Measurements from ENCODE around the gene CNDP2. TPM values are rescaled to one million over a fixed set of nuclear protein-coding genes. Genes with fewer than 3 reads are reported as not detected.
A peak's percentile ranks its signal among the peaks of the same experiment; 100 is the strongest.

Gene CNDP2
- total RNA-seq, 1 experiment from 2014 or later, result 310 TPM

DNA sequence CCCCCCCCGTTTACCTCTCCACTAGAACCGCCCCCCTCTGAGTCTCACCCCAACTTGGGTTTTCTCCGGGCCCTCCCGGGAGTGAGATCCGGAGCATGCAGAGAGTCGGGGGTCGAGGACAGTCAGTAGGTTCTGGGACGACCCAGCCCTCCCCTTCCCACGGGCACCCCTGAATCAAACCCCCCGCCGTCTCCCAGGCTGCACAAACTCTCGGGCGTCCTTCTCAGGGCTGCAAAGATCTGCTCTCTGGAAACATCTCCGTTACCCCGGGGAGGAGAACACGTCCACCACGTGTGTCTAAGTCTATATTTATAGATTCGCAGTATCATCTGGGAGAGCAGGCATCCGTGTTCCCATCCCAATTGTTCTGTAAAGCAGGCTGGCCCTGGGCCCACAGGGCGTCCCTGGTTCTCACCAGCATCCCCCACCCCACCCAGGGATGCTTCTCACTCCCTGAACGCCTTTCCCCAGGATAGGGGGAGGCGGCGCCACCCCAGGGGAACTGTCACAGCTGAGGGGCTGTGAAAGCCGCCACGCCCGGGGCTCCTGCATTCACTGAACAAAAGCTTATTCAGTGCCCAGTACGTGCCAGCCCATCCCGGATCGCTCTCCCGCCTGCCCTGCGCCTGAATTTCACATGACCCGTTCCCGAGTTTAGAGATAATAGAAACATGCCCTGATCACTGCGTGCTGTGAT lies 38.3 kb upstream of the CNDP2 start:
- no peaks in the 10 kb centered on the region; the same call in 1 of the 2 replicates for H3K4me1 ChIP-seq (ENCODE audit: control insufficient read depth, insufficient read depth, low read length)
- peaks cover 36% of the 10 kb centered on the region for H3K27me3 ChIP-seq (ENCODE audit: control insufficient read depth, insufficient read depth, low read length)
- H3K27ac ChIP-seq (ENCODE audit: low read length), result no peak overlapping the region
- intact Hi-C loops (cut with micrococcal nuclease; ENCODE audit: unreplicated experiment), result no loop called here
- peak overlapping the region in 1 of 2 experiments; percentile 26; a peak in 1 of 4 replicates for H3K4me3 ChIP-seq (ENCODE audit: low read depth in 2 of 2, low read length in 2 of 2)
- BruUV-seq (replicated peaks), result no TSS peak
- TF ChIP-seq POLR2AphosphoS5 (IDR thresholded peaks at IDR 0.05; ENCODE audit: low read depth, low read length) (no peak), SIN3A (IDR thresholded peaks at IDR 0.05; ENCODE audit: borderline replicate concordance, insufficient read depth, low read depth, low read length) (no peak), TCF7L2 (IDR thresholded peaks at IDR 0.05; ENCODE audit: low read depth, low read length) (no peak)
- TF ChIP-seq, protein P1, sequence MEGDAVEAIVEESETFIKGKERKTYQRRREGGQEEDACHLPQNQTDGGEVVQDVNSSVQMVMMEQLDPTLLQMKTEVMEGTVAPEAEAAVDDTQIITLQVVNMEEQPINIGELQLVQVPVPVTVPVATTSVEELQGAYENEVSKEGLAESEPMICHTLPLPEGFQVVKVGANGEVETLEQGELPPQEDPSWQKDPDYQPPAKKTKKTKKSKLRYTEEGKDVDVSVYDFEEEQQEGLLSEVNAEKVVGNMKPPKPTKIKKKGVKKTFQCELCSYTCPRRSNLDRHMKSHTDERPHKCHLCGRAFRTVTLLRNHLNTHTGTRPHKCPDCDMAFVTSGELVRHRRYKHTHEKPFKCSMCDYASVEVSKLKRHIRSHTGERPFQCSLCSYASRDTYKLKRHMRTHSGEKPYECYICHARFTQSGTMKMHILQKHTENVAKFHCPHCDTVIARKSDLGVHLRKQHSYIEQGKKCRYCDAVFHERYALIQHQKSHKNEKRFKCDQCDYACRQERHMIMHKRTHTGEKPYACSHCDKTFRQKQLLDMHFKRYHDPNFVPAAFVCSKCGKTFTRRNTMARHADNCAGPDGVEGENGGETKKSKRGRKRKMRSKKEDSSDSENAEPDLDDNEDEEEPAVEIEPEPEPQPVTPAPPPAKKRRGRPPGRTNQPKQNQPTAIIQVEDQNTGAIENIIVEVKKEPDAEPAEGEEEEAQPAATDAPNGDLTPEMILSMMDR (IDR thresholded peaks at IDR 0.05), result no peak
- DNase-seq (ENCODE audit: low read depth, low spot score) (no peak), ATAC-seq (0 out of 2 replicates have a peak, but pooled peaks have one; percentile 4)
- ChIA-PET POLR2A (no interaction called here), CTCF (no interaction called here)
- H3K9me3 ChIP-seq (ENCODE audit: control insufficient read depth, insufficient read depth, low read depth, low read length), result no peaks in the 10 kb centered on the region
- in situ Hi-C loops (cut with HindIII; ENCODE audit: low pct_unique_long_range_greater_than_20kb, low sequenced_read_pairs), result no loop called here
- H3K36me3 ChIP-seq (ENCODE audit: control insufficient read depth, insufficient read depth, low read length), result no peaks in the 10 kb centered on the region

DNA sequence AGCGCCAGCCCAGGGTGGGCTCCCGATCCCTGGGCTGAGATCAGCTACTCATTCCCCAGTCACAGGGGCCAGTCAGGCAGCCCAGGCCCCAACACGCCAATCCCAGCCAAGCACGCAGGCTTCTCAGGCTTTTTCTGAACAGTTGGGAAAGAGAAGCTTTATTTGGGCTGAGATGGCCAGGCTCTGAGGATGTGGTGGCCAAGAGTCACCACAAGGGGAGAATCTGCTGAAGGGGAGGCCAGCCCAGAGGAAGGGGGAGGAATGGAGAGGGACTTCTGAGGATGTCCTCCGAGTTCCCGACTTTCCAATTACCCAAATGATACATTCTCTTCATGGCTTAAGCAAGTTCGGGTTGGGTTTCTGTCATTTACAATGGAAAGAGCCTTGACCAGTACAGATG lies 36.3 kb upstream of the CNDP2 start:
- in situ Hi-C loops (cut with HindIII; ENCODE audit: low pct_unique_long_range_greater_than_20kb, low sequenced_read_pairs) (no loop called here), intact Hi-C loops (cut with micrococcal nuclease; ENCODE audit: unreplicated experiment) (no loop called here)
- ATAC-seq, result peak; percentile 53; the same call in 1 of the 2 replicates
- no peaks in the 10 kb centered on the region; the same call in 1 of the 2 replicates for H3K4me1 ChIP-seq (ENCODE audit: control insufficient read depth, insufficient read depth, low read length)
- no peak overlapping the region for H3K27ac ChIP-seq (ENCODE audit: low read length)
- BruUV-seq (replicated peaks), result no TSS peak
- H3K27me3 ChIP-seq (ENCODE audit: control insufficient read depth, insufficient read depth, low read length), result peaks cover 29% of the 10 kb centered on the region
- H3K4me3 ChIP-seq (ENCODE audit: low read depth in 2 of 2, low read length in 2 of 2), result no peak overlapping the region
- no peak for DNase-seq (ENCODE audit: low read depth, low spot score)
- ChIA-PET CTCF (interaction anchor here (0.6 to 1.2 kb wide), 4 partner anchors 11 to 97 kb away, joined by 3 to 4 read pairs (median 3); no protein-coding TSS in a partner anchor), POLR2A (interaction anchor here (1.2 kb wide), 1 partner anchor 36 kb away, joined by 3 read pairs; the partner anchor contains the start of gene CNDP2)
- H3K36me3 ChIP-seq (ENCODE audit: control insufficient read depth, insufficient read depth, low read length), result no peaks in the 10 kb centered on the region
- no peaks in the 10 kb centered on the region for H3K9me3 ChIP-seq (ENCODE audit: control insufficient read depth, insufficient read depth, low read depth, low read length)
- TF ChIP-seq TCF7L2 (IDR thresholded peaks at IDR 0.05; ENCODE audit: low read depth, low read length), result no peak
- TF ChIP-seq, protein P1 (IDR thresholded peaks at IDR 0.05), result no peak; the same call in 1 of the 2 replicates
- TF ChIP-seq POLR2AphosphoS5 (IDR thresholded peaks at IDR 0.05; ENCODE audit: low read depth, low read length), result no peak

DNA sequence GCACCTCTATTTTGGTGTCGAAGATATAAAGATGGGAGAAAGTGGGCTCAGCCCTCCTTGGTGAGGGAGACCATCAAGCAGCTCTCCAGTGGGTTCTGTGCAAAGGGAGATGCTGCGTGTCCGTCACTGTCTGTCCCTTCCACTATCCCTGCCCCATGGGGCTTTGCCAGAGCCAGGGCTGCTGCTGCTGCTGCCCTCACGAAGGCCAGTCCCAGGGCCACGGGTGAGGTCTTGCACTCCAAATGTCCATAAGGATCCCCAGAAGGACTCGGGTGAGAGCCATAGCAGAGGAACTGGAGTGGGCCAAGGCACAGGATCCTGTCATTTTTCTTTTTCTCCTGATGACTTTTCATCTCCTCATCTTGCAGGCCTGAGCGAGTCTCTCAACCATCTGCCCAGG lies 35.3 kb upstream of the CNDP2 start:
- Histone ChIP-seq H3K9me3 (ENCODE audit: control insufficient read depth, insufficient read depth, low read depth, low read length) (no peaks in the 10 kb centered on the region), H3K27me3 (ENCODE audit: control insufficient read depth, insufficient read depth, low read length) (peaks cover 20% of the 10 kb centered on the region), H3K27ac (ENCODE audit: low read length) (no peak overlapping the region), H3K36me3 (ENCODE audit: control insufficient read depth, insufficient read depth, low read length) (no peaks in the 10 kb centered on the region), H3K4me1 (ENCODE audit: control insufficient read depth, insufficient read depth, low read length) (no peaks in the 10 kb centered on the region; the same call in 1 of the 2 replicates), H3K4me3 (ENCODE audit: low read depth in 2 of 2, low read length in 2 of 2) (no peak overlapping the region)
- in situ Hi-C loops (cut with HindIII; ENCODE audit: low pct_unique_long_range_greater_than_20kb, low sequenced_read_pairs), result no loop called here
- POLR2A ChIA-PET, result interaction anchor here (0.6 kb wide), 1 partner anchor 12 kb away, joined by 3 read pairs; no protein-coding TSS in a partner anchor
- TF ChIP-seq, protein P1 (IDR thresholded peaks at IDR 0.05), result no peak
- TF ChIP-seq, protein P2, sequence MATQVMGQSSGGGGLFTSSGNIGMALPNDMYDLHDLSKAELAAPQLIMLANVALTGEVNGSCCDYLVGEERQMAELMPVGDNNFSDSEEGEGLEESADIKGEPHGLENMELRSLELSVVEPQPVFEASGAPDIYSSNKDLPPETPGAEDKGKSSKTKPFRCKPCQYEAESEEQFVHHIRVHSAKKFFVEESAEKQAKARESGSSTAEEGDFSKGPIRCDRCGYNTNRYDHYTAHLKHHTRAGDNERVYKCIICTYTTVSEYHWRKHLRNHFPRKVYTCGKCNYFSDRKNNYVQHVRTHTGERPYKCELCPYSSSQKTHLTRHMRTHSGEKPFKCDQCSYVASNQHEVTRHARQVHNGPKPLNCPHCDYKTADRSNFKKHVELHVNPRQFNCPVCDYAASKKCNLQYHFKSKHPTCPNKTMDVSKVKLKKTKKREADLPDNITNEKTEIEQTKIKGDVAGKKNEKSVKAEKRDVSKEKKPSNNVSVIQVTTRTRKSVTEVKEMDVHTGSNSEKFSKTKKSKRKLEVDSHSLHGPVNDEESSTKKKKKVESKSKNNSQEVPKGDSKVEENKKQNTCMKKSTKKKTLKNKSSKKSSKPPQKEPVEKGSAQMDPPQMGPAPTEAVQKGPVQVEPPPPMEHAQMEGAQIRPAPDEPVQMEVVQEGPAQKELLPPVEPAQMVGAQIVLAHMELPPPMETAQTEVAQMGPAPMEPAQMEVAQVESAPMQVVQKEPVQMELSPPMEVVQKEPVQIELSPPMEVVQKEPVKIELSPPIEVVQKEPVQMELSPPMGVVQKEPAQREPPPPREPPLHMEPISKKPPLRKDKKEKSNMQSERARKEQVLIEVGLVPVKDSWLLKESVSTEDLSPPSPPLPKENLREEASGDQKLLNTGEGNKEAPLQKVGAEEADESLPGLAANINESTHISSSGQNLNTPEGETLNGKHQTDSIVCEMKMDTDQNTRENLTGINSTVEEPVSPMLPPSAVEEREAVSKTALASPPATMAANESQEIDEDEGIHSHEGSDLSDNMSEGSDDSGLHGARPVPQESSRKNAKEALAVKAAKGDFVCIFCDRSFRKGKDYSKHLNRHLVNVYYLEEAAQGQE (IDR thresholded peaks at IDR 0.05; ENCODE audit: insufficient read depth in 1 of 2, low read depth in 2 of 2, low read length in 1 of 2), result no peak
- TF ChIP-seq POLR2AphosphoS5 (IDR thresholded peaks at IDR 0.05; ENCODE audit: low read depth, low read length) (no peak), SIN3A (IDR thresholded peaks at IDR 0.05; ENCODE audit: borderline replicate concordance, insufficient read depth, low read depth, low read length) (no peak), TCF7L2 (IDR thresholded peaks at IDR 0.05; ENCODE audit: low read depth, low read length) (no peak)
- DNase-seq (ENCODE audit: low read depth, low spot score) (no peak), ATAC-seq (no peak)
- CTCF ChIA-PET, result interaction anchor here (0.7 kb wide), 1 partner anchor 11 kb away, joined by 3 read pairs; no protein-coding TSS in a partner anchor
- intact Hi-C loops (cut with micrococcal nuclease; ENCODE audit: unreplicated experiment), result no loop called here
- BruUV-seq (replicated peaks), result no TSS peak

Measured in Panc1 (cell line).